H1 (cell line): ENCODE results near the gene KLRC2. TPM values are rescaled to one million over a fixed set of nuclear protein-coding genes. Genes with fewer than 3 reads are reported as not detected.

ENCODE experiments used
- CTCF ChIA-PET: fragments of 300-600 bp; sonication (Branson Sonifier 250); formaldehyde crosslinking; loops from one replicate; lab custom pipeline; 2021; ENCODE audit not compliant: partially characterized antibody; lab: Charles Lee
- POLR2A ChIA-PET: fragments of 300-600 bp; sonication (Branson Sonifier 250); formaldehyde crosslinking; loops from one replicate; lab custom pipeline; 2021; ENCODE audit warnings: inconsistent platforms; ENCODE audit not compliant: partially characterized antibody; lab: Charles Lee
- DNase-seq, 2 experiments: peaks; one replicate each; pipeline versions ENCODE4 v3.0.0 to v3.0.0-alpha.2; 2010 to 2022; ENCODE audit warnings: low spot score in 2 of 2, low read depth in 1 of 2, mixed read lengths in 1 of 2
- FAIRE-seq: peaks from 2 replicates; lab custom pipeline; 2011; peaks lifted over from hg19 to GRCh38; lab: Jason Lieb, UNC
- H2AFZ ChIP-seq: 2 replicates; pipeline ENCODE4 v1.8.1; 2012; ENCODE audit warnings: low read length, inconsistent platforms
- H2AK5ac ChIP-seq: 2 replicates; pipeline ENCODE4 v1.6.1; 2013; ENCODE audit warnings: low read depth, low read length
- H2BK120ac ChIP-seq: replicated peaks from 2 replicates; pipeline ENCODE3; 2013; ENCODE audit warnings: low read depth, low read length, inconsistent platforms
- H2BK12ac ChIP-seq: 2 replicates; pipeline ENCODE4 v1.6.1; 2013; ENCODE audit warnings: low read depth, low read length
- H2BK15ac ChIP-seq: 2 replicates; pipeline ENCODE4 v1.6.1; 2013; ENCODE audit warnings: low read length
- H2BK20ac ChIP-seq: 2 replicates; pipeline ENCODE4 v1.6.1; 2013; ENCODE audit warnings: low read length
- H2BK5ac ChIP-seq: 2 replicates; pipeline ENCODE4 v1.6.1; 2013; ENCODE audit warnings: low read depth, low read length
- H3K14ac ChIP-seq: 2 replicates; pipeline ENCODE4 v1.6.1; 2013; ENCODE audit warnings: inconsistent platforms; ENCODE audit not compliant: insufficient read length
- H3K18ac ChIP-seq: 2 replicates; pipeline ENCODE4 v1.6.1; 2013; ENCODE audit warnings: low read length; ENCODE audit errors: extremely low read depth
- H3K23ac ChIP-seq: 2 replicates; pipeline ENCODE4 v1.6.1; 2013; ENCODE audit warnings: inconsistent platforms; ENCODE audit not compliant: insufficient read length
- H3K23me2 ChIP-seq: 2 replicates; pipeline ENCODE4 v1.6.1; 2013; ENCODE audit warnings: low read depth, low read length
- H3K27ac ChIP-seq: 2 replicates; pipeline ENCODE4 v1.6.1; 2011; ENCODE audit warnings: low read depth, low read length, inconsistent platforms
- H3K27me3 ChIP-seq, 4 experiments: replicated peaks in 1 of 4; 1 replicate in 1 of 4; 2 replicates in 3 of 4; pipeline versions ENCODE4 v1.6.1 to v1.8.1; 2011 to 2013; ENCODE audit warnings: low read length in 3 of 4, mild to moderate bottlenecking in 3 of 4, inconsistent platforms in 2 of 4, mixed read lengths in 2 of 4, moderate library complexity in 1 of 4; ENCODE audit not compliant: control insufficient read depth in 3 of 4, insufficient read depth in 3 of 4; ENCODE audit errors: extremely low read depth in 1 of 4
- H3K36me3 ChIP-seq, 4 experiments: 2 replicates each; pipeline versions ENCODE4 v1.6.1 to v1.8.1; 2011 to 2013; ENCODE audit warnings: mild to moderate bottlenecking in 4 of 4, low read length in 3 of 4, moderate library complexity in 2 of 4, control low read depth in 1 of 4, inconsistent platforms in 1 of 4; ENCODE audit not compliant: insufficient read depth in 4 of 4, control insufficient read depth in 2 of 4
- H3K4ac ChIP-seq: replicated peaks from 2 replicates; pipeline ENCODE3; 2013; ENCODE audit warnings: low read length, low read depth, mixed read lengths, inconsistent platforms; ENCODE audit not compliant: insufficient read length
- H3K4me1 ChIP-seq, 4 experiments: replicated peaks in 1 of 4; 1 replicate in 1 of 4; 2 replicates in 3 of 4; pipeline versions ENCODE4 v1.6.1 to v1.8.1; 2011 to 2013; ENCODE audit warnings: low read length in 3 of 4, inconsistent platforms in 2 of 4, mixed read lengths in 1 of 4; ENCODE audit not compliant: insufficient read depth in 4 of 4, control insufficient read depth in 3 of 4
- H3K4me2 ChIP-seq, 2 experiments: 2 replicates each; pipeline versions ENCODE4 v1.6.1 to v1.8.1; 2011 to 2013; ENCODE audit warnings: low read depth in 2 of 2, low read length in 2 of 2, control low read depth in 1 of 2, inconsistent platforms in 1 of 2, mild to moderate bottlenecking in 1 of 2; ENCODE audit not compliant: insufficient read depth in 1 of 2
- H3K4me3 ChIP-seq, 4 experiments: fragments of 200-600, 300-600 bp in 1 of 4; sonication (generic), shearing (Covaris generic), sonication (Bioruptor Twin) in 1 of 4; 2 replicates each; pipeline versions ENCODE4 v1.5.1 to v1.8.1; 2011 to 2016; ENCODE audit warnings: low read length in 4 of 4, low read depth in 3 of 4, control low read depth in 2 of 4, inconsistent platforms in 2 of 4, mild to moderate bottlenecking in 2 of 4, mixed read lengths in 1 of 4, moderate library complexity in 1 of 4; ENCODE audit not compliant: insufficient read depth in 2 of 4; ENCODE audit errors: extremely low read depth in 1 of 4
- H3K56ac ChIP-seq: replicated peaks from 2 replicates; pipeline ENCODE3; 2013; ENCODE audit warnings: low read depth, mild to moderate bottlenecking, mixed read lengths, low read length, inconsistent platforms; ENCODE audit not compliant: insufficient read length
- H3K79me1 ChIP-seq: 2 replicates; pipeline ENCODE4 v1.6.1; 2013; ENCODE audit warnings: low read depth, low read length, control low read depth
- H3K79me2 ChIP-seq, 2 experiments: 2 replicates each; pipeline versions ENCODE4 v1.6.1 to v1.8.1; 2012 to 2013; ENCODE audit warnings: low read length in 2 of 2, mild to moderate bottlenecking in 2 of 2, inconsistent platforms in 1 of 2; ENCODE audit not compliant: insufficient read depth in 2 of 2, control insufficient read depth in 1 of 2
- H3K9ac ChIP-seq, 4 experiments: replicated peaks in 1 of 4; 1 replicate in 1 of 4; 2 replicates in 3 of 4; pipeline versions ENCODE4 v1.6.1 to v1.8.1; 2011 to 2013; ENCODE audit warnings: low read depth in 3 of 4, low read length in 3 of 4, control low read depth in 2 of 4, mild to moderate bottlenecking in 2 of 4, moderate library complexity in 2 of 4, inconsistent platforms in 1 of 4; ENCODE audit errors: extremely low read depth in 1 of 4
- H3K9me3 ChIP-seq, 2 experiments: 2 replicates each; pipeline versions ENCODE4 v1.6.1 to v1.8.1; 2012 to 2013; ENCODE audit warnings: mild to moderate bottlenecking in 2 of 2, moderate library complexity in 2 of 2, control low read depth in 1 of 2, inconsistent platforms in 1 of 2, low read depth in 1 of 2, low read length in 1 of 2, mixed read lengths in 1 of 2; ENCODE audit not compliant: insufficient read depth in 2 of 2
- H4K20me1 ChIP-seq, 2 experiments: replicated peaks in 1 of 2; 2 replicates each; pipeline versions ENCODE3 to v1.8.1; 2011 to 2013; ENCODE audit warnings: inconsistent platforms in 2 of 2, low read length in 2 of 2, mild to moderate bottlenecking in 1 of 2; ENCODE audit not compliant: insufficient read depth in 2 of 2, control insufficient read depth in 1 of 2
- H4K5ac ChIP-seq: 2 replicates; pipeline ENCODE4 v1.6.1; 2013; ENCODE audit warnings: low read length, low read depth, mixed read lengths, inconsistent platforms; ENCODE audit not compliant: insufficient read length
- H4K8ac ChIP-seq: 2 replicates; pipeline ENCODE4 v1.8.0; 2013; ENCODE audit warnings: mild to moderate bottlenecking, moderate library complexity, low read length, inconsistent platforms; ENCODE audit not compliant: insufficient read depth; ENCODE audit errors: extremely low read depth
- H4K91ac ChIP-seq: replicated peaks from 2 replicates; pipeline ENCODE3; 2013; ENCODE audit warnings: low read length, mixed read lengths, inconsistent platforms; ENCODE audit not compliant: insufficient read length
- CHD1 ChIP-seq: IDR thresholded peaks from 2 replicates; pipeline ENCODE4 v1.6.1; 2012; ENCODE audit warnings: low read depth, low read length, improper control_type of control experiment
- EP300 ChIP-seq, 2 experiments: IDR thresholded peaks; 1 replicate in 1 of 2; 2 replicates in 1 of 2; pipeline ENCODE4 v1.6.1; 2011 to 2012; ENCODE audit warnings: low read depth in 2 of 2, low read length in 2 of 2, mild to moderate bottlenecking in 2 of 2, borderline replicate concordance in 1 of 2, inconsistent platforms in 1 of 2, moderate library complexity in 1 of 2
- HDAC2 ChIP-seq, 2 experiments: fragments of 300-600 bp in 1 of 2; sonication (generic) in 1 of 2; IDR thresholded peaks; 2 replicates each; pipeline ENCODE4 v1.6.1; 2011 to 2012; ENCODE audit warnings: low read depth in 2 of 2, low read length in 2 of 2, mild to moderate bottlenecking in 2 of 2, moderate library complexity in 2 of 2, borderline replicate concordance in 1 of 2, inconsistent platforms in 1 of 2
- KDM1A ChIP-seq: fragments of 200-600, 300-600 bp; sonication (generic); IDR thresholded peaks from 2 replicates; pipeline ENCODE4 v1.7.1; 2016; ENCODE audit warnings: mild to moderate bottlenecking, low read length, borderline replicate concordance
- KDM5A ChIP-seq: fragments of 200-600 bp; IDR thresholded peaks from 2 replicates; pipeline ENCODE4 v1.7.1; 2012; ENCODE audit warnings: mild to moderate bottlenecking, low read length, inconsistent platforms, mixed read lengths
- PHF8 ChIP-seq: fragments of 200-600 bp; sonication (generic); conservative IDR thresholded peaks from 2 replicates; pipeline ENCODE4 v1.7.1; 2012; ENCODE audit warnings: low read depth, mild to moderate bottlenecking, inconsistent platforms, low read length, moderate library complexity
- POLR2A ChIP-seq, 2 experiments: IDR thresholded peaks; 1 replicate in 1 of 2; 2 replicates in 1 of 2; pipeline ENCODE4 v1.6.1; 2011; ENCODE audit warnings: low read depth in 2 of 2, low read length in 2 of 2, mild to moderate bottlenecking in 2 of 2; ENCODE audit errors: control extremely low read depth in 1 of 2
- WGBS, 2 experiments: shearing (Covaris generic) in 1 of 2; methylation state at CpG; one replicate each; pipeline versions ENCODE4 v1.1.6 to v1.1.7; 2013 to 2015; ENCODE audit warnings: low lambda C conversion rate in 2 of 2, mixed read lengths in 2 of 2, inconsistent platforms in 1 of 2, low coverage in 1 of 2, missing lambda C conversion rate in 1 of 2; ENCODE audit not compliant: insufficient replicate concordance in 2 of 2, insufficient coverage in 1 of 2, insufficient read length in 1 of 2; ENCODE audit errors: extremely low coverage in 1 of 2, missing lambda C conversion rate in 1 of 2; 5-methylcytosine and 5-hydroxymethylcytosine counted together
- polyA plus RNA-seq, 7 experiments: library from polyadenylated mRNA; depleted of rRNA in 3 of 7; stranded (reverse) in 5 of 7; unstranded in 2 of 7; fragments of >200 nt in 5 of 7; fragments of 200-250 nt in 2 of 7; gene quantifications; 1 replicate in 5 of 7; 2 replicates in 1 of 7; 4 replicates in 1 of 7; pipeline versions ENCODE4 v1.2.1 to v1.2.3, GENCODE V29; 2011 to 2013; ENCODE audit warnings: missing spikeins in 2 of 7, mixed read lengths in 2 of 7
- total RNA-seq: library from RNA; stranded (reverse); fragmentation: NEBNext Ultra II Directional; extraction: Animal tissue kit (Norgen Biotek cat#: 25700); gene quantifications from 2 replicates; pipeline ENCODE4 v1.2.1, GENCODE V29; 2021
- TF ChIP-seq, protein P1 (sequence below): IDR thresholded peaks from 2 replicates; pipeline ENCODE4 v1.6.1; 2012; ENCODE audit warnings: low read length, inconsistent platforms
- TF ChIP-seq, protein P2 (sequence below), 3 experiments: IDR thresholded peaks; 1 replicate in 2 of 3; 2 replicates in 1 of 3; pipeline versions ENCODE4 v1.5.1 to v1.6.1; 2011; ENCODE audit warnings: low read length in 3 of 3, mild to moderate bottlenecking in 3 of 3, inconsistent platforms in 2 of 3, low read depth in 1 of 3, moderate library complexity in 1 of 3; ENCODE audit not compliant: insufficient read depth in 1 of 3; ENCODE audit errors: control extremely low read depth in 1 of 3

The KLRC2 gene
- total and polyA plus RNA-seq, 2 of the 8 experiments (the other 6 are each of a cell fraction or from before 2014, with no cell fraction given): not detected

DNA sequence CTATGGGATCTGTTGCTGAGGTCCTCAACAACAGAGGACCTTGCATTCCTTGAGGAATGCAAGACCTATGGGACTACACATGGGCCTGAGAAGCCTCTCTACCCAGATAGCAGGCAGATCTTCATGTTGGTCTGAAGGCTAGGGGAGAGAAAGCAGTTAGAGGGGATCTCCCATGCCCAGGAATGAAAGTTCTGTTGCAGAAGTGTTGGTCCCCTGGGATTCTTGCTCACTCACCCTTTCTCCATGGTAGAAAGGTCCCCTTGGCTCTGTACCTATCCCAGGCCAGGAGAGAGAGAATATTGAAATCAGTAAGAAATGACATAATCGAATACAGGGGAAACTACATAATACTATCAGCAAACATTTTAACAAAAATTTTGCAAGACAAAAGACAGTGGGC is 33.9 kb upstream of the KLRC2 start:
- 79% methylated on average over 1 of the region's 1 CpG; no CpG with 5 or more reads in 1 of the 2 experiments for WGBS, 2 experiments
- Histone ChIP-seq H3K79me1 (no peaks in the 10 kb centered on the region), H3K9ac (no peak overlapping the region), H3K4me3 (no peak overlapping the region), H4K20me1 (no peaks in the 10 kb centered on the region), H3K79me2 (no peaks in the 10 kb centered on the region), H3K27ac (no peak overlapping the region), H3K23ac (no peak overlapping the region), H2BK20ac (no peak overlapping the region), H2AFZ (no peak overlapping the region), H4K5ac (no peak overlapping the region), H2AK5ac (no peak overlapping the region), H3K14ac (no peak overlapping the region), H3K56ac (no peak overlapping the region), H2BK5ac (no peak overlapping the region), H3K4me1 (no peaks in the 10 kb centered on the region), H3K23me2 (no peaks in the 10 kb centered on the region; the same call in 1 of the 2 replicates), H3K9me3 (no peaks in the 10 kb centered on the region), H3K4me2 (no peak overlapping the region), H4K8ac (no peak overlapping the region), H3K27me3 (no peaks in the 10 kb centered on the region), H4K91ac (no peak overlapping the region), H2BK120ac (no peak overlapping the region), H3K4ac (no peak overlapping the region), H2BK15ac (no peak overlapping the region), H3K18ac (no peak overlapping the region), H3K36me3 (no peaks in the 10 kb centered on the region), H2BK12ac (no peak overlapping the region)
- ChIA-PET POLR2A (no interaction called here), CTCF (no interaction called here)
- DNase-seq (no peak), FAIRE-seq (no peak)
- TF ChIP-seq KDM5A (no peak), EP300 (IDR thresholded peaks at IDR 0.05; ENCODE audit: borderline replicate concordance in 1 of 2, low read depth in 2 of 2, low read length in 2 of 2) (no peak), POLR2A (IDR thresholded peaks at IDR 0.05; ENCODE audit: control extremely low read depth in 1 of 2, low read depth in 2 of 2, low read length in 2 of 2) (no peak), CHD1 (no peak), KDM1A (no peak), HDAC2 (IDR thresholded peaks at IDR 0.05; ENCODE audit: borderline replicate concordance in 1 of 2, low read depth in 2 of 2, low read length in 2 of 2) (no peak), PHF8 (no peak)
- TF ChIP-seq, protein P1, sequence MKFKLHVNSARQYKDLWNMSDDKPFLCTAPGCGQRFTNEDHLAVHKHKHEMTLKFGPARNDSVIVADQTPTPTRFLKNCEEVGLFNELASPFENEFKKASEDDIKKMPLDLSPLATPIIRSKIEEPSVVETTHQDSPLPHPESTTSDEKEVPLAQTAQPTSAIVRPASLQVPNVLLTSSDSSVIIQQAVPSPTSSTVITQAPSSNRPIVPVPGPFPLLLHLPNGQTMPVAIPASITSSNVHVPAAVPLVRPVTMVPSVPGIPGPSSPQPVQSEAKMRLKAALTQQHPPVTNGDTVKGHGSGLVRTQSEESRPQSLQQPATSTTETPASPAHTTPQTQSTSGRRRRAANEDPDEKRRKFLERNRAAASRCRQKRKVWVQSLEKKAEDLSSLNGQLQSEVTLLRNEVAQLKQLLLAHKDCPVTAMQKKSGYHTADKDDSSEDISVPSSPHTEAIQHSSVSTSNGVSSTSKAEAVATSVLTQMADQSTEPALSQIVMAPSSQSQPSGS: no peak
- TF ChIP-seq, protein P2, sequence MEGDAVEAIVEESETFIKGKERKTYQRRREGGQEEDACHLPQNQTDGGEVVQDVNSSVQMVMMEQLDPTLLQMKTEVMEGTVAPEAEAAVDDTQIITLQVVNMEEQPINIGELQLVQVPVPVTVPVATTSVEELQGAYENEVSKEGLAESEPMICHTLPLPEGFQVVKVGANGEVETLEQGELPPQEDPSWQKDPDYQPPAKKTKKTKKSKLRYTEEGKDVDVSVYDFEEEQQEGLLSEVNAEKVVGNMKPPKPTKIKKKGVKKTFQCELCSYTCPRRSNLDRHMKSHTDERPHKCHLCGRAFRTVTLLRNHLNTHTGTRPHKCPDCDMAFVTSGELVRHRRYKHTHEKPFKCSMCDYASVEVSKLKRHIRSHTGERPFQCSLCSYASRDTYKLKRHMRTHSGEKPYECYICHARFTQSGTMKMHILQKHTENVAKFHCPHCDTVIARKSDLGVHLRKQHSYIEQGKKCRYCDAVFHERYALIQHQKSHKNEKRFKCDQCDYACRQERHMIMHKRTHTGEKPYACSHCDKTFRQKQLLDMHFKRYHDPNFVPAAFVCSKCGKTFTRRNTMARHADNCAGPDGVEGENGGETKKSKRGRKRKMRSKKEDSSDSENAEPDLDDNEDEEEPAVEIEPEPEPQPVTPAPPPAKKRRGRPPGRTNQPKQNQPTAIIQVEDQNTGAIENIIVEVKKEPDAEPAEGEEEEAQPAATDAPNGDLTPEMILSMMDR (IDR thresholded peaks at IDR 0.05; ENCODE audit: control extremely low read depth in 1 of 3, insufficient read depth in 1 of 3, low read depth in 1 of 3, low read length in 3 of 3): no peak
